Activated naive CD4-positive, alpha-beta T cell treated with anti-CD3 and anti-CD28 coated beads, Interleukin-2, amount 50 U/mL, for 16 hours (primary cell): Measurements from ENCODE around the gene TACC2.
"Not testable (repeated sequence)": the region's sequence is repeated elsewhere in the genome, so short reads cannot be mapped to it uniquely, and the experiment has no call there.

ENCODE experiments used
- DNase-seq: peaks from one replicate; pipeline ENCODE4 v3.0.0-alpha.2; 2020

The TACC2 gene

DNA sequence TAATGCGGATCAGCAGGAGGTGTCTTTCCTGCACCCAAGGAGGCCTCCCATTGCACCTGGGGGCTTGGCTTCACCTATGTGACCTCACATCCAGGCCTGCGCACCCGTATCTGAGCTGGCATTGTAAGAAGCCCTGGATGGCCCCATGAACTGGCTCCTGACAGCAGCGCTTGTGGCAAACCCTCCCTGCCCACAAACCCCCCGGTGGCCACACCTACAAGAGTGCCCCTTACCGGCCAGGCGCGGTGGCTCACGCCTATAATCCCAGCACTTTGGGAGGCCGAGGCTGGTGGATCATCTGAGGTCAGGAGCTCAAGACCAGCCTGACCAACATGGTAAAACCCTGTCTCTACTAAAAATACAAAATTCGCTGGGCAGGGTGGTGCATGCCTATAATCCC, 107.2 kb downstream of the TACC2 start:
- not testable (repeated sequence) for DNase-seq

DNA sequence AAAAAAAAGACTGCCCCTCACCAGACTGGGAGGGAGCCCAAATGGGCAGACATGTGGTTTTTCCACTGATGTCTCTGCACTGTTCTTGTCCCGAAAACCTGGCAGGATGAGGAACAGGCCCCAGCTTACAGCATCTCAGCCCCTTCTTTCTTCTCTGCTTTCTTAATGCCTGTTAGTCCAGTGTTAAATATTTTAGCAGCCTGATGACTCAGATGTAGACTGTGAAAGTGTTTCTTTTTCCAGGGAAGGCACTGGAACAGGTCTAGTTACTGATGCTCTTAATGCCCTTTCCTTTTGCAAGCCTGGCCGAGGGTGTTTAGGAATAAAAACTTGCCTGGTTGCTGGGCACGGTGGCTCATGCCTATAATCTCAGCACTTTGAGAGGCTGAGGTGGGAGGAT, 107.7 kb downstream of the TACC2 start:
- no peak for DNase-seq

DNA sequence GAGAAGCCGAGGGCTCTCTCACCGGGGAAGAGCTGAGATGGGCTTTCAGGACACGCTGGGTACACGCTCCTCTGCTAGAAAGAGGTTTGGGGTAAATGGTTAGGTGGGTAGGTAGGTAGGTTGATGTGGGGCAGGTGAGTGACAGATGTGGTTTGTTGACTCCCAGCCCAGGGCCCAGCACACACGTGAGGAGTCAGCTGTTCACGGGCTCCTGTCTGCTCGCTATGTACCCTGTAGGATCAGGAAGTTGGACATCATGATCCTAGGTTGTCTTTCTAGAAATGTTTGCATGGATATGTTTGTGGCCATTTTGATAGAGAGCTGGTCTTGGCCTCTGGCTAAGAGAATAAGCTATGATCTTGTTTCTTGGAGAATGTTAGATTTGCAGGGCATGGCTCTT, 109.0 kb downstream of the TACC2 start:
- no peak for DNase-seq

DNA sequence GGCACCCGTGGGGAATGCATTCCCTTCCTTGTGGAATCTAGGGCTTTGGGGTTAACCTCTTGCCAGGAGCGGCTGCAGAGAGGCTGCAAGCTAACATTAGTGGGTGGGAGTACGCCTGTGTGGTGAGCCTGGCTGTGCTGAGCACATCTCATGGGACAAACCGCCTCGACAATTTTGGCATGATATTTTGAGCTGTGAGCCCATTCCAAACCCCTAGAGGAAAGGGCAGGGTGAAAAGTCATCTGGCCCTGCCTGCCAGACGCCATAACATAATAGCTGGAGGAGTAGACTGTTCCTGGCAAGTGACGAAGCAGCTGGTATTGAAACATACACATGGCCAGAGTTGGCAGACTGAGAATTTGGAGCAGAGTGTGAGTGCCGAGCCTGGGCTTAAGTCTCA, 110.0 kb downstream of the TACC2 start:
- DNase-seq = no peak

DNA sequence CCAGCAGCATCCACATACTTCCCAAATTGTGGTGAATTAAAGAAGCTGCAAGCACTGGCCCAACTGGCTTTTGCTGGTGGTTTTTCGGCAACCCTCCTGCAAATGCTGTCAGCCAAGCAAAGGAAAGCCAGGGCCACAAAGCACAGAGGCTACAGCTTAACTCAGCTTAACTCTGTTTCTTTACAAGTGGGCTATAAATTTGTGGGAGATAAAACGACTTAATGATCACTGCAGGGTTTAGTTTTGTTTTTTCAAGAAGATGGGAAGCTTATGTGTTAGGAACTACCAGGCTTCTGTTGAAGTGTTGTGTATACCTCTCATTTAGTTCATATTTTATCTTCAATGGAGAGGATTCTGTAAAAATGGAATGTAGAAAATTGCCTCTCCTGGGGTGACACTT, 110.6 kb downstream of the TACC2 start:
- no peak for DNase-seq

DNA sequence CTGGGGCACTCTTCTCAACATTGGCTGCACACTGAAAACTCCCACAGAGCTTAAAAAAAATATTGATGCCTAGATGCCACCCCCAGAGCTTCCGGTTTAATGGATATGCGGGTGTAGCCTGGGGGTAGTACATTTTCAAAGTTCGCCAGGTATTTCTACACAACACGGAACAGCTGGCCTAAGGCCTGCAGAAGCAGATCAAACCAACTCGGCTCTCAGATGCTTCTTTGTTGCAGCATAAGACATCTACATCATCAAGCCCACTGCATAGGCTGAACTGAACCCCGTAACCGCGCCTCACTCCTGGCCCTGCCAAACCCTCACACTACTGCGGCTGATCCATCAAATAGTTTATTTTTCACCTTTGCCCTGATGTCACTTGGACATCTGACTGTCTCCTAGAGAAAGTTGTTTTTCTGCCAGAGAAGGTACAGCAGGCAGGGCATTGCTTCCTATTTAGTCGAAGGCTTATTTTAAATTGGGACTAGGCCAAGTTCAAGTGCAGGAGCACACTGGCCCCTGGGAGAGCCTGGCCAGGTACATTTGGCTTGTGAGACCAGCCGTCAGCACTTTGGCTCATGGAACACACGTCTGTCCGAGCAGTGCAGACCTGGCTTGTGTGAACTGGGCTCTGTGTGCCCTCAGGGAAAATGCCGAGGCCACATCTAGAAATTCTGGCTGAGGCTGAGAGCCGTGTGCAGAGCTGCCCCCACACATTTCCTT, 113.3 kb downstream of the TACC2 start:
- DNase-seq = no peak

DNA sequence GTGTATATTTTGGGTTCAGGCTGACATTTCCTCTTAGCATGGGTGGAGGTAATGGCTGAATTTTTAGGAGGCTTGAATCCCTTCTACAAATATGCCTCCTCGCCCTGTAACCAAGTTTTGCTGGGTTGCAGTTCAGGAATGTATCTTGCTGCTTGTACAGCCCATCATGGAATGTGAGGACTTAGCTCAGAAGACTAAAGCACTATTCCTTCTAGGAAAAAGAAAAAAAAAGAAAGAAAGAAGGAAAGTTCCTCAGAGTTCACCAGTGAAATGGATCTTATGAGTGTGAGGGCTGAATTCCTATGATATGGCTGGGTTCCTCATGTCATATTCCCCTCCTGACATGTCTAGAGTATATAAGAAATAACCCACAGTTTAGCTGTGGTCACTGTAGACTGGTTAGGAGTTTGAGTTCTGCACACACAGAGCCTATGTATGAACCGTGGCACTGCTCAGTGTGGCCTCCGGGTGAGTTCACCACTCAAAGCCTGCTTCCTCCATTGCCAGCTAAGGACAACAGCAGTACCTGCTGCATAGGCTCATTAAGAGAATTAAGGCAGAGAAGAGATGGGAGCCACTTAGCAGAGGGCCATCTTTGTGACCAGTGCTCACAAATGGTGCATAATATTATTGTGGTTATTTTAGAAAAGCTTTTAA, 114.0 kb downstream of the TACC2 start:
- no peak for DNase-seq

DNA sequence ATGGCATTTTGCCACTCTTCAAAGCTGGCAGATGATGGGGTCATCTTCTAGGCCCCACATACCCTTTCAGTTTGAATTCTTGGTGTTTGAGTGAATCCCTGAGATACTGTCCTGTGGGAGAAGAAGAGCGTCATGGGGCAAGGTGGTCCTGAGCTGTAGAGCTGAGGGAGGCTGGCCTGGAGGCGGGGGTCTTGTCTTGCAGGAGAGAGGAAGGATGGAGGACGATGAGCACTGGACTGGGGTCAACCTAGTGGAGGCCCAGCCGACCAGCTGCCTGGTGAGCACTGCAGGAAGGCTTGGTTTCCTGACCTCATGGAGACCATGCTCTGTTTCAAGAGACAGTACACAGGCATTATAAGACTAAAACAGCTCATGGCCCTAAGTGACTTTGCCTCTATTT, 114.6 kb downstream of the TACC2 start:
- no peak for DNase-seq

DNA sequence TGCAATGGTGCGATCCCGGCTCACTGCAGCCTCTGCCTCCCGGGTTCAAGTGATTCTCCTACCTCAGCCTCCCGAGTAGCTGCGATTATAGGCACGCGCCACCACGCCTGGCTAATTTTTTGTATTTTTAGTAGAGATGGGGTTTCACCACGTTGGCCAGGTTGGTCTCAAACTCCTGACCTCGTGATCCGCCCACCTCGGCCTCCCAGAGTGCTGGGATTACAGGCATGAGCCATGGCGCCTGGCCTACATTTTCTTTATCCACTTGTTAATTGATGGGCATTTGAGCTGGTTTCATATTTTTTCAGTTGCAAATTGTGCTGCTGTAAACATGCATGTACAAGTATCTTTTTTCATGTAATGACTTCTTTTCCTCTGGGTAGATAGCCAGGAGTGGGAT, 119.8 kb downstream of the TACC2 start:
- DNase-seq = not testable (repeated sequence)

DNA sequence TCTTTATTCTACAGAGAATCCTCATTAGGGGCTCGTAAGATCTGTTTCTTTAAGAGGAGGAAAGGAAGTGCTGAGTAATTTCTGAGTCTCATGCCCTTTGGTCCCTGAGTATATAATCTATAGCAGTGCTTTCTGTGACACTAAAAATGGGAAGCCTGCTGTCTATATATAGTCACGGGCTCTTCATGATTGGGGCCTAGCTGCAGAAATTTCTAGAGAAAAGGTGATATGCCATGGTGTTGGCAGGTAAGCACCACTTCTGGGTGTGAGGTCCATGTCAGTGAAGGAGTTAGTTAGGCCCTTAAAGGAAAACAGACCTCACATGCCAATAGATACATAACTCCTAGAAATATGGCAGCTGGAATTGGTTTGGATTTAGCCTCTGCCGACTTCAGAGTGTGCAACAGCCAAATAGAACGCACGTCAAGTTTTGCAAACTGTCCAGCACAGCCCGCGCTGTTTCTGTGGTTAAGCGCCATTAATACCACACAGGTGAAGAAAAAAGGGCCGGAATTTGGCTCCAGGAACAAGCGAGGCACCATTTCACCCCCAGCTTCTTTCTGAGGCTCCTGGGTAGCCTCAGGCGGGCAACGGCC, 123.2 kb downstream of the TACC2 start:
- no peak for DNase-seq

DNA sequence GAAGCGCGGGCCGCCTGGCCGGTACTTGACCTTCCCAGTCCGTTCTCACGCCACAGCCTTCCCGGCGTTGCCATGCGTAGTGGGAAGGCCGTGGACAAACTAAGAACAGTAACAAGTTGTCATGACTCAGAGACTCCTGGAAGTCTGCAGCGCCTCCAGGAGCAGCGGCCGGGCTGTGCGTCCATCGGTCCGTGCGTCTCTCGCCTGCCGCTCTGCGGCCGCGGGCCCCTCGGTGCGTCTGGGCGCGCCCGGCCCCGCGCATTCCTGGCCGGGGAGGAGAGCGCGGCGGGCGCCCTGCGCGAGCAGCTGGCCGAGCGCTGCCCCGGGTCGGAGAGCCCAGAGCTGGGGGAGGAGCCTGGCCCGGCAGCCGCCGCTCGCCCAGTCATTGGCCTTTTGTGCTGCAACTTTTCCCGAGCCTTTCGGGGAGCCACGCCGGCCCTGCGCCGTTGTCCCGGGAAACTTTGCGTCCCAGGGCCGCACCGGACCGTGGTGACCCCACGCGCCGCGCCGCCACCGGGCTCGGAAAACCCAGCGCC, 123.7 kb downstream of the TACC2 start:
- DNase-seq = no peak

DNA sequence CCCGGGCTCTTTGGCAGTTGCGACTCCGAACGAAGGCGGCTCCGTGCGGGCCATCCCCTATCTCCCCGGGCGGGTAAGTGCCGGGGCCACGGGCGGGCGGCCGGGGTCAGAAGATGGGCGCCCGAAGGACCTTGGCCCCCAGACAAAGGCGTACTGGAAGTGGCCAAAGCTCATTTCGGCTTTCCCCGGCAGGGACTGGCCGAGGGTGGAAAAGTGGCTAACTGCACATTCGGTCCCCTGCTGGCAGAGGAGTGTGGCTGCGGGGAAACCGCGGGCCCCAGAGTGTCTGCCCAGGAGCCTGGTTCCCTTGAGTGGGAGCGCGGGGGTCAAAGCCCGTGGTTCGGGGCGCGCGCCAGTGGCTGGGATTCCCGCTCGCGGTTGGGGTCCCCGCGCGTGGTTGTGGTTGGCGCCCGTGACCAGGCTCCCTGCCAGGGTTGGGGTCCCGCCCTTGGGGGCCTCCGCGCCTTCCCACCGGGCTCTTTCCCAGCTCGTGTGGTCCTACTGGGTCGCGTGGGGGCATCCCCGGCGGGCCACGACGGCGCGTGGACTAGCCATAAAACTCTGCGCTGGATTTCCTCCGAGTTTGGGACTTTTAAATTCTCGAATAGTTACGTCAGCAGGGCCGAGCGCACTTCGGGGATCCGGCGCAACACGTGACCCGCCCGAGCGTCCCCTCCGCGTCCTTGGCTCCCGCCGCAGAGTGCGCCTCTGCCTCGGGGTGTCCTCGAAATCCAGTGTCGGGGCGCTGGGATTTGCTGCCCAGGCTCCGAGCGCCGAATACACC, 124.4 kb downstream of the TACC2 start:
- no peak for DNase-seq

DNA sequence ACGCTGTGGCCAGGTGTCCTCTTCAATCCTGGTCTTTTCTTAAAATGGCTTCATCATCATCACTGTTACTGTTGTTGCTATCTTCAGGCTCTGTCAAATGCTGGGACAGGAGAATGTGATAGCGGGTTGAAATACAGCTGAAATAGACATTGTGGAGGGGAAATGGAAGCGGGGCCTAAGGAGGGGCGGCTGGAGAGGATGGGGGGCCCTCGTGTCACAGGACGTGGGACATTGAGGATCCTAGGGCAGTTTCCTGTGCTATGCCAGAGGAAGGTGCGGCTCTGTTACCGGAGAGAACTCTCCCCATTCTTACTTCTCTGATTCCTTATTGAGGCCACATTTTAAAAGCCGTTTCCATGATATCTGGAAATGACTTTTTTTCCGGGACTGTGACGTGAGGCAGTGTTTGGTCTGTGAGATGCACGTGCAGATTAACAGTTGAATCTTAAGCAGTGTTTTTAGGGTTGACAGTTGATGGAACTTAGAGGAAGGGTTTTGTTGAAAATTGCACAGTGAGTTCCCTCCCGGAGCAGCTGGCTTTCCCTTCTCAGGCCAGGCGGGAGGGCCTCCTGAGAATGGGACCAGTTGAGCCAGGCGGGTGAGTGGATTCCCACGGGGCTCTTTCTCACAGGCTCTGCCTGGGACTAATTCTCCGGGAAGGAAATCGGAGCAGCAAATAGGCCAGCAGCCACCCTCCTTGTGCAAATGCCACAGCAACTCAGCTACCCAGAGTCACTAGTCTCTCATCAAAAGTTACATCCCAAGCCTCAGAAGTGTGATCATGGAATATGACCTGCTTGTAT, 125.2 kb downstream of the TACC2 start:
- no peak for DNase-seq

DNA sequence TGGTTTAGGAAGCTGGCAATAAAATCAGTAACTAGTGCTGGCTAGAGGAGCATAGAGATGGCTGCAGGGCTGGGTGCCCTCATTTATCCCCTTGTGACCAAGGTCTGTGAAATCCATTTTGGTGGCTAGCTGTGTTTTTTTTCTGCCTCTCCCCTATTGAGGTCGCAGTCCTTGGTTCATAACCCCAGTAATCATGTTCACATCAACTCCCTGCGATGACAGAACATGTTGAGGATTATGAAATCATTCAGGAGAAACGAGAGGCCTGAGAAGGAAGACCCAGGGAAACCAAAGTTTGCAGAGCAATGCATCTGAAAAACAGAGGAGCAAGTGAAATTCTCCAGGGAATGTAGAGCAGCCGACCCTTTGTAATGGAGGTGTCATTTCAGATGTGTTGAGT, 126.9 kb downstream of the TACC2 start:
- DNase-seq = no peak

DNA sequence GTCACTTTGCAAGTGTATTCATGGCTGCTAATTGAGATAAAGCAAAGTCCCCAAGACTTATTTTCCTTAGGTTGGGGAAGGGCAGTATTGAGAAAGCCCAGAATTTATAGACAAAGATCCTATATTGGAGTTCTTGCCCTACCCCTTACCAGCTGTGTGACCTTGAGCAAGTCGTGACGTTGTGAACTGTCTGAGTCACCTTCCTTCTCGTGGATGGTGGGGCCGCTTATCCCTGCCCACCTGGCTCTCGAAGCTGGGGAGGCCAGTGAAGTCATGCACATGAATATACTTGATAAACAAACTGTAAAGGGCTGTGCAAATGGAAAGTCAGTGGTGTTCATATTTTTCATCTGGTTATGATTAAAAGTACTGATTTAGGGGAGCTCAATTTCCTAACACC, 127.4 kb downstream of the TACC2 start:
- DNase-seq = no peak

DNA sequence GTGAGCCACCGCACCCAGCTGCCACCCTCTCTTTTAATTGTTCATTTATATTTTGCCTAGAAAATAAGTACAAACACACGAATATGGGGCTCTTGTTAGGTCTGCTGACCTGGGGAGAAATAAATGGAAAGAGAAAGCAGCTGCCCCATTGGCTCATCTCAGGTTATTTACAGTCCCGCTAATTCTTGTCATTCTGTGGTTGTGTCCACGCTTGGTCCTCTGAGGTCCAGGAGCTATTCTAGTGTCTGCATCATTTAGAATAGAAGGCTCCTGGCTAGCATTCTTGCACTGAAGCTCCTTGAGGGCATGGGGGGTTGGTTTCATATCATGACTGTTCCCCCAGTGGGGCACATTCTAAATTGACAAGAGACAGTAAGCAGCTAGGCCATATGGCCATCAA, 128.5 kb downstream of the TACC2 start:
- DNase-seq = no peak

DNA sequence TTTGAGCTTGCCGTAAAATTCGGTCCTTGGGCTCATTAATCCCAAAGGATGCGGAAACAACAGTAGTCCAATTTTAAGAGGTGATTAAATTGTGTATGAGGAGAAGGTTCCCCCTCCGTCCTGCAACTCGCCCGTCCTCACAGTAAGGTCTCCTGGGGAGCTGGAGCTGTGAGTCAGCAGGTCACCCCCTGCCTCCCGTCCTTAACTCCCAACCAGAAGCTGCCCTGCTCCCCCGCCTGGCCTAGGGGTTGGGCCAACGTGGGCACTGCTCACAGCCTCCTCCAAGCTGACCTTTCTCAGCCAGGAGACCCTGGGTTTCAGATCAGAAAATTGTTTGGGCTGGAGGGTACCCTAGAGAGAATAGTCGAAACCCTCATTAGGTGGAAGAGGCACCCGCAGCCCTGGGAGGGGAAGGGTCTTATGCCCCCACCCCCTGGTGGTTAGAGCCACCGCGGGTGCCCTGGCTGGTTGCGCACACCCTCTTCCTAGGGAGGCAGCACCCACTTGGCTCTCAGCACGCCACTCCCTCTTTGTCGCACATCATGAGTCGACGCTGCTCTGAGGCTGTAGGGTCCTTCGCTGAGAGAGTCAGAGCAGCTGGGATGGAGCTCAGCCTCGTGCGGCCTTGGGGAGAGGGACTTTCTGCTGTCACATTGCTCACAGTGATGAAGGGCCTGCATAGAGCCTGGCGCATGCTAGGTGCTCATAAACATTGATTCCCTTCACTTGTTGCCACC, 131.2 kb downstream of the TACC2 start:
- DNase-seq = no peak

DNA sequence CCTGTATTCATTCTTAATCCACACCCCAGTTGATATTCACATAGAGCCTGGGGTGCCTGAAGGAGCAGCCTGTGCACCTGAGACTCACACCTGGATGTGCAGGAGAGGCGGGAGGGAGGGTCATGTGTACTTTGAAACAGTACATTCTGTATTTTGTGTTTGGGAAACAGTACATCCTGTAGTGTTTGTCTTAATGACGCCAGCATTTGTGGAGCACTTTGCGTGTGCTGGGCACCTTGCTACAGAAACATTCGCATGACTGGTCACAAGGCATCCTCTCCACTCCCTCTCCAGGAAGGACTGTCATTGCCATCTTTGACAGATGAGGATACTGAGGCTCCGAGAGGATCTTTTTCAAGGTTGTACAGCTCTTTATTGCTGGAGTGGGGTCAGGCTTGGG, 132.1 kb downstream of the TACC2 start:
- no peak for DNase-seq

DNA sequence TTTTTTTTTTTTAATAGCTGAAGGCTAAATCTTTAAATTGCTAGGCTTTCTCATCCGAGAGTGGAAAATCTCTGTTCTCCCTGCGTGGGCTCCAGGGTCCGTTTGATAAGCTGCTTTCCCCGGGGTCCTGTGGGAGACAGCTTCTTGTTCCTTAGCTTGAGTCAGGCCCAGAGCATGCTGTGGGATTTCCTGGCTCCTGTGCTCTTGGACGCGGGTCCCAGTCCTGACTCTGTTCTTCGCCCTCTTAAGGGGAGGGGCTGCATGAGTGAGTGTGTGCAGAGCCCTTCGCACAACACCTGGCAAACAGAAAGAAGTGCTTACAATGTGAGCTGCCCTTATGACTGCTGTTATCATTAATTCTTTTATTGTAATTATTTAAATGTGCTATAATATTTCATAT, 133.5 kb downstream of the TACC2 start:
- DNase-seq = no peak

DNA sequence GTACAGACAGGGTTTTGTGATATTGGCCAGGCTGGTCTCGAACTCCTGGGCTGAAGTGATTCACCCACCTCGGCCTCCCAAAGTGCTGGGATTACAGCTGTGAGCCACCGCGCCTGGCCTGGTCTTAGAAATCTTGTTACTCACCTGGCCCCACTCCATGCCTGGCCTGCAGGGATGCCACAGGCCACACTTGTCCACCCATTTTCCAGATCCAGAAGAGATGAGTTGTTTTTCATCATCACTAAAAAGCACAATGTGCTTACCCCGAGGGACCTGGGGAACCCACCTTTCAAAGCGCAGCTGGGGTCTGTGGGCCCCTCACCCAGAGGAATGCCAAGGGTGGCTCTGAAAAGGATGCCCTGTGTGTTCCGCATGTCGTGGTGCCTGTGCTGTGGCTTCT, 134.2 kb downstream of the TACC2 start:
- DNase-seq = no peak

DNA sequence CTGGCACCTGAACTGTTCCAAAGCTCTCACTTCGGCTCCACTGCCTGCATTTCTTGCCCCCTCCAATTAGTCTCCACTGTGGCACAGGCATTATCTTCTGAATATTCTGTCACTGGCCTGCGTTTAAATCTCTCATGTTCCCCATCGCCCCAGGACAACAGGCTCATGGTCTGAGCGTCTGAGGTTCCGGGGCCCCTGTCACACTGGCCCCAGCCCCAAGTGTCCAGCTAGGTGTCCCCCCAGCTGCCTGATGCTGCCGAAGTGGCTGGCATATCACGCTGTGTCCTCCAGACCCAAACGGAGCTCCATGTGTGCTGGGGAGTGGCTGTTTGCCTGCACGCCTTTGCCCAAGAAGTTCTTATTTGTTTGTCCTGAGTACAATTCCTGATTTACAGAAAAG, 135.4 kb downstream of the TACC2 start:
- no peak for DNase-seq

DNA sequence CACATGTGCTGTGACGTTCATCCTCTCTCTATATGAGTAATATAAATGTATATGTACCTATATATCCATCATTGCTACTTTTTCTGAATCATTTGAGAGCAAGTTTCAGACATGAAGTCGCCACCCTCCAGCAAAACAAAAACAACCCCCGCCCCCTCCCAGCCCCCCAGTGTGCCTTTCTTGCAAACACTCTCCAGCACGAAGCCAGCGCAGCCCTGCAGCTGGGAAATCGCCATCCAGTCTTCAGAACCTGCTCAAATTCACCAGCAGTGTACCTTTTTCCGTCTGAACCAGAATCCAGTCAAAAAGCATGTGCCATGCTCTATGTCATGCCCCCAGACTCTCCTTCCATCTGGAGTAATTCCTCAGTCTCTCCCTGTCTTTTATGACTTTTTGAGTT, 135.8 kb downstream of the TACC2 start:
- DNase-seq = no peak
